ENCODE measurements around the gene ZPR1.
A peak's percentile ranks its signal among the peaks of the same experiment; 100 is the strongest.
"Not testable (repeated sequence)": the region's sequence is repeated elsewhere in the genome, so short reads cannot be mapped to it uniquely, and the experiment has no call there.

The ZPR1 gene

GRCh38 chr11:116823031-116823843 is 35.4 kb upstream of the ZPR1 start, which contains the start of gene APOA4:
Gene APOA4, minus strand, starts transcription at chr11:116823304. Its CDS starts 113 bp downstream, at chr11:116823191.
- peak; percentile 50 for DNase-seq

GRCh38 chr11:116822575-116822974 is 34.8 kb upstream of the ZPR1 start:
- peak; percentile 24 for DNase-seq

- DNase-seq: peak; percentile 40
Observed at GRCh38 chr11:116821050-116821918, 33.5 kb upstream of the ZPR1 start.

GRCh38 chr11:116819049-116819448 is 31.2 kb upstream of the ZPR1 start:
- DNase-seq: no peak

- no peak for DNase-seq
Observed at GRCh38 chr11:116814502-116814901, 26.7 kb upstream of the ZPR1 start.

- no peak for DNase-seq
Observed at GRCh38 chr11:116813781-116814471, 26.1 kb upstream of the ZPR1 start.

GRCh38 chr11:116813170-116813569 is 25.3 kb upstream of the ZPR1 start:
- no peak for DNase-seq

GRCh38 chr11:116812109-116812508 is 24.3 kb upstream of the ZPR1 start:
- no peak for DNase-seq

- DNase-seq: no peak
Observed at GRCh38 chr11:116811194-116811593, 23.4 kb upstream of the ZPR1 start.

- DNase-seq: no peak
Observed at GRCh38 chr11:116808262-116809175, 20.7 kb upstream of the ZPR1 start.

- no peak for DNase-seq
Observed at GRCh38 chr11:116807601-116808261, 19.9 kb upstream of the ZPR1 start.

- DNase-seq: no peak
Observed at GRCh38 chr11:116804001-116804400, 16.2 kb upstream of the ZPR1 start.

GRCh38 chr11:116801662-116802061 is 13.8 kb upstream of the ZPR1 start:
- not testable (repeated sequence) for DNase-seq

- DNase-seq: no peak
Observed at GRCh38 chr11:116800610-116801009, 12.8 kb upstream of the ZPR1 start.

GRCh38 chr11:116798368-116798767 is 10.5 kb upstream of the ZPR1 start:
- no peak for DNase-seq

- DNase-seq: no peak
Observed at GRCh38 chr11:116797816-116798215, 10.0 kb upstream of the ZPR1 start.

- DNase-seq: no peak
Observed at GRCh38 chr11:116796548-116796947, 8.7 kb upstream of the ZPR1 start.

GRCh38 chr11:116794851-116795250 is 7.0 kb upstream of the ZPR1 start:
- no peak for DNase-seq

GRCh38 chr11:116793772-116794097 is 5.9 kb upstream of the ZPR1 start:
- no peak for DNase-seq

GRCh38 chr11:116792869-116793771 is 5.3 kb upstream of the ZPR1 start:
- no peak for DNase-seq

All from islet precursor cell (in vitro differentiated cells).